DMS 273 treated with DMSO at 0.1 percent for 48 hours (cell line): ENCODE data around the gene MACROH2A2.
"Not testable (repeated sequence)": the region's sequence is repeated elsewhere in the genome, so short reads cannot be mapped to it uniquely, and the experiment has no call there.

Source experiments
- DNase-seq: peaks from one replicate; lab custom pipeline; 2025; lab: John Stamatoyannopoulos, UW

The MACROH2A2 gene

DNA sequence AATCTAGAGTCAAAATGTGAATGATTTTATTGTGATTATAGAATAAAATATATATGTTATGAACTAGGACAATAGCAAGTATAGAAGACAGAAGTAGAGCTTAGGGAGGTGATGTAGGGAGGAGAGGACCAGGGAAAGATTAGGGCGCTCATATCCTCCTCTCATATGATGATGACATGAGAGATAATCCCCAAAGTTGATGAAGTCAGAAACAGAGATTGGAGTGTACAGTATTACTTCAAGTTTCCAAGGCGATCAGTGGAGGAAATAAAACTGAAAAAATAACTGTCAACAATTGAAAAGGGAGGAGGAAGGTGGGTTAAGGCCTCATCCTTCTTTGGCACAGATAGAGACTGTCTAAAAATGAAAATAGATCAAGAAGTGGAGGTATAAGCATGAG, 14.9 kb downstream of the MACROH2A2 start:
- DNase-seq = no peak

DNA sequence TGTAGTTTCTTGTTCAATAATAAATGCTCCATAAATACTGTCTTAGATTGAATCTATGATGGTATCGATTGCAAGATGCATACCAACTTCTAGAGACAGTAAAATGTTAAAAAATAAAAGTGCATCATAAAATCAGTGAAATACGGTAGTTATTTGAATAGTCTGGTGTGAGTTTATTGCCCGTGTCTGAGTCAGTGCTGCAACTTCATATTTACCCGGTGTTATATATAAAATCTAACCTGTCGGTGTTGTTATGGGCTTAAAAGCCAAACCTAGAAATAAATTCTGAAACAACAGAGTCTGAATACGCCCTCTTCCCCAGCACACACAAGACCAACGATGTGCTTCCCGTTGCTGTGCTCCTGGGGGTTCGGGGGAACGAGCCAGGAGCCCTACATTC, 16.3 kb downstream of the MACROH2A2 start:
- DNase-seq = no peak

DNA sequence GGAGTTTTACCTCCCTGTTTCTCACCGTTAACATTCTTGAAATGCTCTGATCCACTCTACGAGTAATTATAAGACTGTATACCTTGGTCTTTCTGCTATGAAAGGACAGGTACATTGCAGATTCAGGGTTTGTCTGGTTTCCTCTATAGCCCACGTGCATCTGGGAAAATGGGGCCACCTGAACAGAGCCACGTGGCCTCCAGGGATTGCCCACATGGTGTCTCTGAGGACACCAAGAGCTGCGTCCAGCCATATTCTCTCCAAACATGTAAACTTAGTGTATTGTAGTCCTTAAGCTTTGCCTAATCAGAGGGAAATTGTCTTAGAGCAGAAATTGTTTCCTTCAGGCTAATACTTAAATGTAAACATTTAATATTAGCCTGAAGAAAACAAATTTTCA, 16.7 kb downstream of the MACROH2A2 start:
- DNase-seq = no peak

DNA sequence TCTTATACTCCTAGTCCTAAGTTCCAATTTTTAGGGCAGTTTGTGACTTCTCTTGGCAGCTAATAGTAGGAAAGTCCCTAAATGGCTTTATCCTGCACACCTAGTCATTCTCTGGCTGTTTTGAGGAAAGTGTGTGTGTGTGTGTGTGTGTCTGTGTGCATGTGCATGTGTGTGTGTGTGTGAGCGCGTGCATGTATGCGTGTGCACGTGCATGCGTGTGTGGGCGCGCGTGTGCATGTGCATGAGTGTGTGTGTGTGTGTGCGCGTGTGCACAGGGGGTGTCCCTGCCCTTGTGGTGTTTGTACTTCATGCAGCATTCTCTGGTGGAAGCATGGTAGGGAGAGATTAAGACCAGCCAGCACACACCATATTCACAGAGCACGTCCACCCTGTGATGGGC, 18.2 kb downstream of the MACROH2A2 start:
- no peak for DNase-seq

DNA sequence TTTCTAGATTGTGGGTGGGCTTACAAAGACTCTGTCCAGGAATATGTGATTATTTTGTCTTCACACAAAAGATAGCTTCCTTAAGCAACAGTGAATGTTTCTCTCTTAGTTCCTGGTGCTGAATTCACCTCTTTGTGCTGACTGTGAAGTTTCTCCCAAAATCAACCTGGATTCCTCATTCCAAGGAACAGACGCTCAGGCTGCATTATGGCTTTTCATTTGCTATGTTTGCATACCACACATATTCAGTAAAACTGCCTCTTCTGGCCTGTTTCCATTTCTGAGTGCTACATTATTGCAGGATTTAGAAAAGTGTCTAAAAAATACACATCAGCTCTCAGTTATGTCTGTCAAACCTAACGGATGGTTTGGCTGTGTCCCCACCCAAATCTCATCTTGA, 21.5 kb downstream of the MACROH2A2 start:
- DNase-seq = no peak

DNA sequence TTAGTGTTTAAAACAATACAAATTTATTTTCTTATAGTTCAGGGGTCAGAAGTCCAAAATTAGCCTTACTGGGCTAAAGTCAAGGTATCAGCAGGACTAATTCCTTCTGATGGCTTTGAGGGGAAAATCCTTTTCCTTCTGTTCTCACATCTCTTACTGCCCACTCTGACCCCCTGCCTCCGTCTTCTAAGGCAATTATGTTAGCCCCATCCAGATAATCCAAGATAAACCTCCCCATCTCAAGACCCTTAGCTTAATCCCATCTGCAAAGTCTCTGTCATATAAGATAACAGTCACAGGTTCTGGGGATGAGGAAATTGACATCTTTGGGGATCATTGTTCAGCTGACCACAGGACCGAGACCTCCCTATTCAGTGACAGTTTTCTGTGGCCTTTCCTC, 22.3 kb downstream of the MACROH2A2 start:
- DNase-seq = no peak

DNA sequence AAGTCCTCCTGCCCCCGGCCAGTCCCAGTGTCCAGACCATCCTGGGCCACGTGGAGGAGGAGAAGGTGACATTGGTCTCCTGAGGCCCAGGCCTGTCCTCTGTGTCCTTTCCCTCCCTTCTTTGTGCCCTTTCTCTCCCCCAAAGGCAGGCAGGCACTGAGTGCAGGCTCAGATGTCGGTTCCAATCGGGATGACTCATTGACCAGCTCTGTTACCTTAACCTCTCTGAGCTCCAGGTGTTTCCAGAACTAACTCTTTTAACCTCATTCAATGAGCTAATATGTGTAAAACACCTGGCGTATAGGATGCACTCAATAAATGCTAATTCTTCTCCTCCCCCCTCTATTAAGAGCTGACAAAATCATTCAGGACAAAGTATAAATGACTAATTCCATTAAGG, 25.7 kb downstream of the MACROH2A2 start:
- DNase-seq = no peak

DNA sequence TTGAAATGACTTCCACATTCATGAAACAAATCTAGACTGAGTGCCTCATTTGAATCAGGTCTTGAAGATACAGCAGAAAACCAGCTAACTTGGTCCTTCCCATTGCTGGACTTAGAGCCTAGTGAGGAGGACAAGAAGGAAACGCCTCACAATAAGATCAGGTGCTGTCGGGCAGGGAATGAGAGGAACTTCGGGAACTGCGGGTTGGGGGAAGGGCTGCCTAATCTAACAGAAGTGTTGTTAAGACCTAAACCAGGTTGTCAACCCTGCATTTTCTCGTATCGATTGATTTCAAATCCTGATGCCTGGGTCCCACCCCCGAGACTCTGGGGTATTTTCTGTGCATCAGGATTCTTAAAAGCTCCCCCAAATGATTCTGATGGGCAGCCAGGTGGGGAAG, 26.3 kb downstream of the MACROH2A2 start:
- no peak for DNase-seq

DNA sequence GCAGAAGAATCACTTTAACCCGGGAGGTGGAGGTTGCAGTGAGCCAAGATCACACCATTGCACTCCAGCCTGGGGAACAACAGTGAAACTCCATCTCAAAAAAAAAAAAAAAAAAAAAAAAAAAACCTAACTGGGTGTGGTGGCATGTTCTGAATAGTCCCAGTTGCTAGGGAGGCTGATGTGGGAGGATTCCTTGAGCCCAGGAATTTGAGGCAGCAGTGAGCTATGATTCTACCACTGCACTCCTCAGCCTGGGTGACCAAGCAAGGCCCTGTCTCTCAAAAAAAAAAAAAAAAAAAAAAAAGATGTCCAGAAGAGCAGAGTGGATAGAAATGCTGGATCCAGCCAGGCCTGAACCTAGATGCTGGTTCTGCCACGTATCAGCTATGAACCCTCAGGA, 28.1 kb downstream of the MACROH2A2 start:
- DNase-seq = not testable (repeated sequence)

DNA sequence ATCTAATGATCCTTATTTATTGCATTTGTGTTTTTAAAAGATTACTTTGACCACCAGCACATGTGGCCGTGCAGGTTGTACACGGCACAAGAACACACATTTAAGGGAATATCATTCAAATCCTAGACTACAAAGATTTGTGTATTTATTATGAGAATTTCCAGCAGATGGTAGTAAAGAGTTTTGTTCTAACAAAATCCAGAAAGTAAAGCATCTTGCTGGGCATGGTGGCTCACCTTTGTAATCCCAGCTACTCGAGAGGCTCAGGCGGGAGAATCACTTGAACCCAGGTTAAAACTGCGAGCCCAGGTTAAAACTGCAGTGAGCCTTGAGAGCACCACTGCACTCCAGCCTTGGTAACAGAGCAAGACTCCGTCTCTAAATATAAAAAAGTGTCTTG, 31.5 kb downstream of the MACROH2A2 start:
- no peak for DNase-seq

DNA sequence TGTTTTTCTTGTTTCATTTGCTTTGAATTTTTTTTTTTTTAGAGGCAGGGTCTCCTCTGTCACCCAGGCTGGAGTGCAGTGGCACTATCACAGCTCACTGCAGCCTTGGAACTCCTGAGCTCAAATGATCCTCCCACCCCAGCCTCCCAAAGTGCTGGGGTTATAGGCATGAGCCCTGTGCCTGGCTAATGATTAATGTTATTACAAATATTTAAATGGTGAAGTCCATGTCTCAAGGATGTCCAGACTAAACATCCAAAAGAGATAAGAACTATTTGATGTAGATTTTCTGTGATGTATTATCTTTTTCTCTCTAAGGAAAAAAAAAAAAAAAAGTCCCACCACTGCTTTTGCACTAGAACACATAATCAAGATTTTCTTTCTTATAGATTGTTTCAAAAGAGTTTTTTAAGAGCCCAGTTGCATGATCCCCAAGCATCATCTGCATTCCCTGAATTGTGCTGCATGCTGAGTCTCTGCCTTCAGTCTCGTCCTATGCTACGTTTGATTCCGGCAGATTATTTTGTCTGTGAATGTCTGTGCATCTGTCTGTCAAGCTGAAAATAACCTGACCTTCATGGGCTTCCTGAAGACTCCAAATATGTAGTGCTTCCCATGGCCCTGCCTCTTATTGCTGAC, 33.4 kb downstream of the MACROH2A2 start:
- no peak for DNase-seq

DNA sequence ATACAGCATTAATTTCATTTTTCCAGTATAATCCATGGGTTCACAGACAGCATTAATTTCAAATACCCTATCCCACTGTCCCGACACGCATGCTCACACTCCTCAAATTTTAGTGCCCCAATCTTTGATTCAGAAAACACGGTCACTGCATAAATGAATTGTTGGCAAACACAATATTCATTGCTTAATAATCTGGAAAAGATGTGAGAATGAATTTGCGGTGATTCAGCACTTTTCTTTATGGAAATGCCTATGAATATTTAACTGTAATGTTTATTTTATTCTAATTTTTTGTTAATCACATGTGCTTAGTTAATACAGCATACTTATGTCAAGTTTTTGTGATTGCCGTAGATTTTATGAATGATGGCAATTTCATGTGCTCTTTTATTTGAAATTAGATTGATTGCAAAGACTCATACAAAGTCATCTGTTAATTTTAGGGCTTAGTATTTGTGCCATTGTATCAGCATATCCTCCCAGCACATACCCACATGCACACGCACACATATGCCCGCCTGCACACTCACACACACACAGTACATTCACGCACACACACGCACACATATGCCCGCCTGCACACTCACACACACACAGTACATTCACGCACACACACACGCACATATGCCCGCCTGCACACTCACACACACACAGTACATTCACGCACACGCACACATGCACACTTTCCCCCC, 35.1 kb downstream of the MACROH2A2 start:
- DNase-seq = no peak

DNA sequence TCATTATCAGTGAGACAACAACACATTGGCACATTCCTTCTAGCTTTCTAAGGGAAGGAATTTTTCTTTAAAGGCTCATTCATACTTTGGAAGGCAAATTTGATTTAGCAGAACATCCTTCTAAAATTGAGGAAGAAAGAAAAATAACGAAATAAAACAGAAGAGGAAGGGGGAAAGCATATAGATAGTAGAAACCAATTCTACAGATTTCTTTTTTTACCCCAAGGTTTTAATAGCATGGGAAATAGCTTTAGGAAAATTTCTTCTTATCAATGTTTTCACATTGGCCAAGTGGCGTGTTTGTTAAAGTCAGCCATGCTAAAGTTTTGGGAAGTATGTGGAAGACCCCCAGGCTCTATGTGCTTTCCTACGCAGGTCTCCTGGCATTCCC, 35.7 kb downstream of the MACROH2A2 start:
- no peak for DNase-seq

DNA sequence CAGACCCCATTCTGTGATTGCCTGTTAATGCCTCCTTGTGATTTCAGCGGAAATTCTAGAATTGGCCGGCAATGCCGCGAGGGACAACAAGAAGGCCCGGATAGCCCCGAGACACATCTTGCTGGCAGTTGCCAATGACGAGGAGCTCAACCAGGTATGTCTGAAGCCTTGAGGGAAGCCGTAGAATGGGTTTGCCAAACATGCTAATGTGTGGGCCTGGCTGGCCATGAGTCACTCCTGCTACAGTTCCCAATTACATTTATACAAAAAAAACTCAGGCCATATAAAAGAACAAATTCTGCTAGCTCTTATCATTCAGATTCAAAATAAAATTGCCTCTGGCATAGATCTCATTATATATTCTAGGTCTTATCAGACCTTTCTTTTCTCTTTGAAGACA, 37.4 kb downstream of the MACROH2A2 start:
- no peak for DNase-seq

DNA sequence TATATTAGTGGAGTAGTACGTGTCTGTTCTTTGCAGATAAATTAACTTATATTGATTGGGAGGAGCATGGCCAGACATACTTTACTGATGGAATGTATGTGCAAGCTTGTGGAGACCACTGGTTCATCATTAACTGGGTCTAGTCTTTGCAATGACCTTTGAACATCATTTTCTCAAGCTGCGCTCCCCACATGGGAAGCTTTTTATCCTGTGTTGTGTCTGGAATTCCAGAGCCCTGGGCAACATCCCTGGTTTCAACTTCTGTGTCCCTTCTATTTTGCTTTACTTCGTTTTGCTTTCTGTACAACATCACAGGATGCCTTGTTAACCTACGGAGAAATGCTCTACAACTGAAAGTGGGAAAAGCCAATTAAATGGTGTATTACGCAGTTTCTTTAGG, 38.3 kb downstream of the MACROH2A2 start:
- no peak for DNase-seq

DNA sequence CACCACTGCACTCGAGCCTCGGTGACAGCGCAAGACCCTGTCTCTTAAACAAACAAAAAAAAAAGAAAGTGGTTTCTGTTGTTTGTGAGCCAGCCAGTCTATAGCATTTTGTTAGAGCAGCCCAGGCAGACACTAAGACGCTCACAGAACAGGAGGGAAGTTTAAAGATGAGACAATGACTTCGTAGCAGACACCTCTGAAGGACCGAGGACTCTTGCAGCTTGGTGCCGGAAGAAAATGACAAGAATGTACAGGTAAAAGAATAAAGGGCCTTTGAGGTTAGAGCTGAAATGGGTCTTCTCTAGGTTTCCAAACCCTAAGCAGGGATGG, 39.7 kb downstream of the MACROH2A2 start:
- DNase-seq = no peak

DNA sequence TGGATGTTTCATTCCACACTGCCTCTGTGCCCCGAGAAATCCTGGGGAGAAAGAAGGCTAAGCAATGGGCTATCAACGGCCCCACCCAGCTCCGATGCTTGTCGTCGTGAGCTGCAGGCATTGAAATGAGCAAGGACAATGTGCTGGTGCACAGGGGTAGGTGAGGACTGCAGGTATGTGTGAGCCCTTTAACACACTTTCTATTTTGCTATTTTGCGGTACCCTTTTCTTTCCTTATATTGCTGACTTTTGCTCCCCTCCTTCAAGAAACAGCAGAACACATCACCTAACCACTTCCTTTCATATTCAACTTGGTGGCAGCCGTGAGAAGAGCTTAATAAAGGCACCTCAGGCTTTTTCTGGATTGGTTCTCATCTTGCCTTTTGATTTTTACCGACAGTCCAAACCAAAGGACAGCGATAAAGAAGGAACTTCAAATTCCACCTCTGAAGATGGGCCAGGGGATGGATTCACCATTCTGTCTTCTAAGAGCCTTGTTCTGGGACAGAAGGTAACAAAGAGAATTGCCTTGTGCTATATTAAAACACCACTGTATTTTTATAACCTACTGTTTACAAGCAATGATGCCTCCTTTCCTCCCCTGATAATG, 40.8 kb downstream of the MACROH2A2 start:
- no peak for DNase-seq

DNA sequence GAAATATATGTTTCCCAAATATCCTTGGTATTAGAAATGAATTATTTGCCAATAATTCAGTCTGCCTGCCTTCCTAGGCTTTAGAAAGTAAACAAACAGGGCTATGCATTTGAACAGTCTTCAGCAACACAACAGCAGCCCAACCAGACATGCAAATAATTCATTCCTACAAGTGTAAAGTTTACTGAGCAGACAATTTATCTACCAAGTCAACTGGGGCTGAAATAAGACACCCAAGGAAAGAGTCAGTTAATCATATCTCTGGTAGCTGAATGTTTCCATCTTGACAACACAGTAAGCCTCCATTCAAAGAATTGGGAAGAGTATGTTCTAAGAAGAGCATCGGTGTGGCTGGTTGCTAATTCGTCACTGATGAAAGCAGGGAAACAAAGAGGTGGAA, 41.6 kb downstream of the MACROH2A2 start:
- no peak for DNase-seq

DNA sequence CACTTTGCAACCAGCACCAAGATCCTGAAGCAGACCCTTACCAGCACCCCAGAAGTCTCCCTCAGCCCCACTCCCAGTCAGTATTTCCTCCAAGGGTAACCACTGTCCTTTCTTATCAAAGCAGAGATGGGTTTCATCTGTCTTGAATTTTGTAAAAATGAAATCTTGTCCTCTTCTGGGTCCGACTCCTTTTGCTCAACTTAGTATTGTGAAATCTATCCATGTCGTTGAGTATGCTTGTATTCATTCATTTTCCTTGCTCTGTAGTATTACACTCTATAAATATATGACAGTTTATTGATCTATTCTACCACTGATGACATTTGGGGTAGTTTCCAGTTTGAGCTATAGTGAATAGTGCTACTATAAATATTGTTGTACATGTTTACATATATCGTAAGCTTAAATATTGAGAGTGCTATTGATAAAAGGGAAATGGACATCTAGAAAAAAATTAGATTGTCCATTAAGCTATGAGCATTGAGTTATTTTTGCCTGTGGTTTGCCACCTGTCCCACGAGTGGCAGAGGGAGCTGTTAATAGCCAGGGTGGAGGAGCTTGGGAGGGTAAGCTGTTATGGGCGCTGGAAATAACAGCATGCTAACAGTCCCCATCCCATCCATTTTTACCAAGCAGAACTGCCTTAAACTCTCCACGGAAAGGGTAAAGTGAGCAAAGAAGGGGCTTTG, 43.5 kb downstream of the MACROH2A2 start:
- DNase-seq = no peak

DNA sequence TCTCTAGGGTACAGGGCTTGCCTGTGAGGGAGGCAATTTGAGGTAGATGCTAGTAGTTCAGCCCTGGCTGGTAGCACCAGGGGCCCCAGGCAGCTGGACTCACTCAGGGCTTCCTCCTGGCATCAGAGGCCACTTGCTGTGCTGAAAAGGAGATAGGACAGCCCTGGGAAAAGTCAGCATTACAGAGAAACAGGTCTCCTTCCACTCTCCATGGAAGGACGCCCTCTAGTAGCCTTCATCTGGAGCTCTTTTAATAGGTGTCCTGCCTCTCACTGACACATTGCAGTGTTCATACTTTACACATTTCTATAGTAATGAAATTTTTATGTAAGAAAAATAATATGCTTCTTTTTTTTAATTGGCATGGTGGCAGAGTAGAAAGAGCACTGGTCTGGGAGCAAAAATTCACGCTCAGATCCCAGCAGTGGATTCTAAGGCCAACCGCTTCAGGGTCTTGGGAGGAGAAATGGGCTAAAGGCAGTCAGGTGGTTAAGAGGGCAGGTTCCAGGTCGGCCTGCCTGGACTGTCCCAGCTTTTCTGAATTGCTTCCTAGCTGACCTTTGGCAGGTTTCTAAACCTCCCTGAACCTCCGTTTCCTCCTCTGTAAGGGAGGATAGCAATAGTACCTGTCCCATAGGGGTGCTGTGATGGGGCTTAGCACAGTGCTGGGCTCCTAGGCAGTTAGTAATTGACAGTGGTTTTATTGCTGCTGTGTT, 44.2 kb downstream of the MACROH2A2 start:
- no peak for DNase-seq

DNA sequence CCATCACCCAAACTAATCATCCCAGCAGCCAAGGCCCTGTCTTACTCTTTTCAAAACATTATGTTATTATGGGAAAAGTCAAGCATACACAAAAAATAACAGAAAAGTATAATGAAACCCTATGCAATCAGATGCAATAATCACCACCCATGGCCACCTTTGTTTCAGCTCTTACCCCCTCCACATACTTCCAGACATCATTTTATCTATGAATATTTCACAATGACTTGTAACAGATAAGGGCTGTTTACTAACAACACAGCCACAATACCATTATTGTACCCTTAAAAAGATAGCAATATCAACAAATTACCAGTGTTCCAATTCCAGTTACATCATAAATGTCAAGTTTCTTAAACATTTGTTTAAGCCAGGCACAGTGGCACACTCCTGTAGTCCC, 44.8 kb downstream of the MACROH2A2 start:
- no peak for DNase-seq

DNA sequence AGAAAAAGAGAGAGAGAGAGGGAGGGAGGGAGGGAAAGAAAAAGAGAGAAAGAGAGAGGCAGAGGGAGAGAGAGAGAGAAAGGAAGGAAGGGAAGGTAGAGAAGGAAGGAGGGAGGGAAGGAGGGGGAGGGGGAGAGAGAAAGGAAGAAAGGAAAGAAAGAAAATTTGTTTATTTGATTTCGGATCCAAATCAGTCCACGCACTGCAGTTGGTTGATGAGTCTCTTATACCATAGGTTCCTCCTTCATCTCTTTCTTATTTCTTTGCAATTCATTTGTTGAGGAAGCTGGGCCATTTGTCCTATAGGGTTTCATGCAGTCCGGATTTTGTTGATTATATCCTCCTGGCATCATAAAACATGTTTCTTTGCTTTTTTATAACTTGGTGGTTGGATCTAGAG, 45.6 kb downstream of the MACROH2A2 start:
- DNase-seq = no peak
